T-helper 2 cell treated with Interferon-gamma antibody and Interleukin-4, amounts not matched to agents 5 μg/mL and 100 μg/mL, for 36 hours (primary cell): ENCODE measurements around the gene AQP12A.

Experiments used
- DNase-seq: peaks from one replicate; pipeline ENCODE4 v3.0.0; 2021; ENCODE audit warnings: low spot score
- H3K27ac Mint-ChIP-seq: one replicate; pipeline ENCODE4 v1.8.0; 2021; ENCODE audit warnings: mild to moderate bottlenecking, mixed read lengths
- H3K27me3 Mint-ChIP-seq: one replicate; pipeline ENCODE4 v1.8.0; 2021; ENCODE audit warnings: low read depth, mixed read lengths
- H3K36me3 Mint-ChIP-seq: one replicate; pipeline ENCODE4 v1.8.0; 2021; ENCODE audit warnings: low read depth, mixed read lengths
- H3K4me1 Mint-ChIP-seq: one replicate; pipeline ENCODE4 v1.8.0; 2021; ENCODE audit warnings: low read depth, mixed read lengths
- H3K4me3 Mint-ChIP-seq: one replicate; pipeline ENCODE4 v1.8.0; 2022; ENCODE audit warnings: mild to moderate bottlenecking, moderate library complexity, mixed read lengths
- H3K9me3 Mint-ChIP-seq: one replicate; pipeline ENCODE4 v1.8.0; 2021; ENCODE audit warnings: mixed read lengths

The AQP12A gene

DNA sequence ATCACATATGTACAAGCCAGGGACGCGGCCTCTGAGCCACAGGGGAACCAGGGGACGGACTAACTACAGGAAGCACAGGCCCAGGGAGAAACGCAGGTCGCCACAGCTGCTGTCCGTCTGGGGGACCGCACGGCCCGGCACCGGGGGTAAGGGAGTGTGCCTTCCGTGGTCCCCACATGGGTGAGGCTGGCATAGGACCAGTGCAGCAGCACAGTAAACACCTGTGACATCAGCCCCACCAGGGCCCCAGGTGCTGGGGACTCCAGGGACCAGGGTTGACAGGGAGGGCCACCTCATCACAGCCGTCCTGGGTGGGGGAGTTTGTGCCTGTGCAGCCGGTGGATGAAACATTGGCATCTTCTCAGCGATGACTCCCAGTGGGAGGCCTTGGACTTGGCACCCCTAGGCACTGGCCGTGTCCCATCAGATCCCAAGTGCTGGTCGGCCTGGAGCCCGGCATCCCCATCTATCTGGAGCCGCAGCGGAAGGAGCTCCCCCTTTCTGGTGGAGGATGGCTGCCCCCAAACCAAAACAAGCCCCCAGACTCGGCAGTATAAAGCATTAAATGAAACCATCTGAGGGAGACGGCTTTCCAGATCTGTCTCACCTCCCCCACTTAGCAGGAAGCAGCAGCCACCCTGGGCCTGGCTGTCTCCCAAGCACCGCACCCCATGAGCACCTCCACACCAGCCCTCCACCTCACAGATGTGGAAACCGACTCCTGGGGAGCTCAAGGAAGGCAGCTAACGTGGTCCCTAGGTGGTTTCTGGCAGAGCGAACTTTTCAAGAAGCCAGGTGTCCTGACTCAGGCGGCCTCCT lies 22.5 kb downstream of the AQP12A start:
- no peak for DNase-seq
- no peaks in the 10 kb centered on the region for H3K9me3 Mint-ChIP-seq
- H3K27me3 Mint-ChIP-seq, result peaks cover 3% of the 10 kb centered on the region
- no peak overlapping the region for H3K4me3 Mint-ChIP-seq
- H3K4me1 Mint-ChIP-seq, result no peaks in the 10 kb centered on the region
- H3K27ac Mint-ChIP-seq, result no peak overlapping the region
- H3K36me3 Mint-ChIP-seq, result no peaks in the 10 kb centered on the region

GRCh38 chr2:240714747-240715725 lies 23.4 kb downstream of the AQP12A start:
- DNase-seq, result no peak
- no peaks in the 10 kb centered on the region for H3K27me3 Mint-ChIP-seq
- no peaks in the 10 kb centered on the region for H3K4me1 Mint-ChIP-seq
- no peak overlapping the region for H3K27ac Mint-ChIP-seq
- H3K36me3 Mint-ChIP-seq, result no peaks in the 10 kb centered on the region
- H3K9me3 Mint-ChIP-seq, result no peaks in the 10 kb centered on the region
- H3K4me3 Mint-ChIP-seq, result no peak overlapping the region

- H3K4me1 Mint-ChIP-seq, result no peaks in the 10 kb centered on the region
- no peaks in the 10 kb centered on the region for H3K27me3 Mint-ChIP-seq
- no peaks in the 10 kb centered on the region for H3K36me3 Mint-ChIP-seq
- no peak overlapping the region for H3K4me3 Mint-ChIP-seq
- H3K27ac Mint-ChIP-seq, result no peak overlapping the region
- DNase-seq, result no peak
- H3K9me3 Mint-ChIP-seq, result no peaks in the 10 kb centered on the region
Measured at GRCh38 chr2:240716130-240716798, 24.6 kb downstream of the AQP12A start.

GRCh38 chr2:240717181-240717641 lies 25.5 kb downstream of the AQP12A start:
- H3K27ac Mint-ChIP-seq, result no peak overlapping the region
- no peaks in the 10 kb centered on the region for H3K4me1 Mint-ChIP-seq
- H3K4me3 Mint-ChIP-seq, result no peak overlapping the region
- H3K27me3 Mint-ChIP-seq, result no peaks in the 10 kb centered on the region
- no peak for DNase-seq
- no peaks in the 10 kb centered on the region for H3K36me3 Mint-ChIP-seq
- no peaks in the 10 kb centered on the region for H3K9me3 Mint-ChIP-seq

GRCh38 chr2:240717681-240718581 lies 26.3 kb downstream of the AQP12A start:
- no peak for DNase-seq
- no peak overlapping the region for H3K27ac Mint-ChIP-seq
- H3K36me3 Mint-ChIP-seq, result no peaks in the 10 kb centered on the region
- no peaks in the 10 kb centered on the region for H3K9me3 Mint-ChIP-seq
- H3K4me3 Mint-ChIP-seq, result no peak overlapping the region
- H3K4me1 Mint-ChIP-seq, result no peaks in the 10 kb centered on the region
- no peaks in the 10 kb centered on the region for H3K27me3 Mint-ChIP-seq

GRCh38 chr2:240718896-240719490 lies 27.3 kb downstream of the AQP12A start:
- H3K4me1 Mint-ChIP-seq, result no peaks in the 10 kb centered on the region
- H3K36me3 Mint-ChIP-seq, result no peaks in the 10 kb centered on the region

GRCh38 chr2:240719676-240720545 lies 28.2 kb downstream of the AQP12A start:
- no peak overlapping the region for H3K4me3 Mint-ChIP-seq
- H3K36me3 Mint-ChIP-seq, result no peaks in the 10 kb centered on the region
- no peaks in the 10 kb centered on the region for H3K9me3 Mint-ChIP-seq
- no peak for DNase-seq
- no peaks in the 10 kb centered on the region for H3K4me1 Mint-ChIP-seq
- H3K27me3 Mint-ChIP-seq, result no peaks in the 10 kb centered on the region
- H3K27ac Mint-ChIP-seq, result no peak overlapping the region

More at GRCh38 chr2:240718896-240719490, 27.3 kb downstream of the AQP12A start:
- Mint-ChIP-seq H3K27me3 (no peaks in the 10 kb centered on the region), H3K4me3 (no peak overlapping the region), H3K9me3 (no peaks in the 10 kb centered on the region), H3K27ac (no peak overlapping the region)
- DNase-seq, result no peak

- no peaks in the 10 kb centered on the region for H3K27me3 Mint-ChIP-seq
- no peaks in the 10 kb centered on the region for H3K9me3 Mint-ChIP-seq
- no peak overlapping the region for H3K27ac Mint-ChIP-seq
- H3K36me3 Mint-ChIP-seq, result no peaks in the 10 kb centered on the region
- H3K4me3 Mint-ChIP-seq, result no peak overlapping the region
- H3K4me1 Mint-ChIP-seq, result no peaks in the 10 kb centered on the region
- no peak for DNase-seq
Measured at GRCh38 chr2:240720686-240721595, 29.3 kb downstream of the AQP12A start.

GRCh38 chr2:240721596-240722180 lies 30.0 kb downstream of the AQP12A start:
- H3K36me3 Mint-ChIP-seq, result no peaks in the 10 kb centered on the region
- H3K27me3 Mint-ChIP-seq, result no peaks in the 10 kb centered on the region
- no peaks in the 10 kb centered on the region for H3K9me3 Mint-ChIP-seq
- no peak overlapping the region for H3K4me3 Mint-ChIP-seq
- H3K4me1 Mint-ChIP-seq, result no peaks in the 10 kb centered on the region
- DNase-seq, result no peak
- no peak overlapping the region for H3K27ac Mint-ChIP-seq

DNA sequence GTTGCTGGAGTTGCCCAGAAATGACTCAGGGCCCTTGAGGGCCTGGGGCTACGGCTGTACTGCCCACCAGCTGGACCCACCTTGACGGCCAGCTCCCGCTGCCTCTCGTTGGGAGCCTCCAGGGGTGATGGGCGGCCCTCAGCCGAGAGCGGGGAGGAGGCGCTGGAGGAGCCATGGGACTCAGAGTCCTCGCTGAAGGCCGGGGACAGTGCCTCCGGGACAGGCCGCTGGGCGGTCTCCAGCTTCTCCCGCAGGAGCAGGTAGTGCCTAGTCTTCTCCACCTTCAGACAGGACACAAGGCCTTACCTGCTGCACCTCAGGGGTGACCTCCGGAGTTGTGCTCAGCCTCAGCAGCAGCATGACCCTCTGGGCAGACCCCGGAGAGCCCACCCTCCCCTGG lies 30.7 kb downstream of the AQP12A start:
- no peak overlapping the region for H3K4me3 Mint-ChIP-seq
- no peaks in the 10 kb centered on the region for H3K27me3 Mint-ChIP-seq

More for the DNA sequence above, 30.7 kb downstream of the AQP12A start:
- no peak for DNase-seq
- no peaks in the 10 kb centered on the region for H3K36me3 Mint-ChIP-seq
- H3K27ac Mint-ChIP-seq, result no peak overlapping the region
- no peaks in the 10 kb centered on the region for H3K9me3 Mint-ChIP-seq
- H3K4me1 Mint-ChIP-seq, result no peaks in the 10 kb centered on the region
